GM23248 (cell line): ENCODE data around the gene POGK. TPM values are rescaled to one million over a fixed set of nuclear protein-coding genes. Genes with fewer than 3 reads are reported as not detected.
A peak's percentile ranks its signal among the peaks of the same experiment; 100 is the strongest.

ENCODE experiments used
- DNase-seq: peaks from one replicate; pipeline ENCODE4 v3.0.0-alpha.2; 2015
- H2AFZ ChIP-seq: fragments of 200-600 bp; sonication (generic); 2 replicates; pipeline ENCODE4 v1.6.1; 2016; ENCODE audit warnings: antibody characterized with exemption
- H3F3A ChIP-seq: fragments of 200-600 bp; sonication (generic); 2 replicates; pipeline ENCODE4 v1.6.1; 2016; ENCODE audit warnings: mild to moderate bottlenecking, antibody characterized with exemption, mixed run types; ENCODE audit not compliant: insufficient read depth
- H3K27ac ChIP-seq: fragments of 200-600 bp; sonication (generic); 2 replicates; pipeline ENCODE4 v1.5.1; 2016; ENCODE audit warnings: mild to moderate bottlenecking
- H3K27me3 ChIP-seq: fragments of 200-600 bp; sonication (generic); replicated peaks from 2 replicates; pipeline ENCODE4 v1.6.1; 2016; ENCODE audit warnings: mild to moderate bottlenecking; ENCODE audit not compliant: insufficient read depth
- H3K36me3 ChIP-seq: fragments of 200-600 bp; sonication (generic); 2 replicates; pipeline ENCODE4 v1.6.1; 2016; ENCODE audit warnings: low read depth, mild to moderate bottlenecking
- H3K4me1 ChIP-seq: fragments of 200-600 bp; sonication (generic); 2 replicates; pipeline ENCODE4 v1.6.1; 2016; ENCODE audit warnings: mild to moderate bottlenecking; ENCODE audit not compliant: insufficient read depth
- H3K4me2 ChIP-seq: fragments of 200-600 bp; sonication (generic); one replicate; pipeline ENCODE4 v1.6.1; 2016; ENCODE audit warnings: mild to moderate bottlenecking; ENCODE audit not compliant: unreplicated experiment
- H3K4me3 ChIP-seq: fragments of 200-600 bp; sonication (generic); 2 replicates; pipeline ENCODE4 v1.5.1; 2016; ENCODE audit warnings: mild to moderate bottlenecking
- H3K79me2 ChIP-seq: fragments of 200-600 bp; sonication (generic); 2 replicates; pipeline ENCODE4 v1.6.1; 2016; ENCODE audit warnings: mild to moderate bottlenecking; ENCODE audit not compliant: insufficient read depth
- H3K9ac ChIP-seq: fragments of 200-600 bp; sonication (generic); 2 replicates; pipeline ENCODE4 v1.6.1; 2016; ENCODE audit warnings: mild to moderate bottlenecking
- H3K9me2 ChIP-seq: fragments of 200-600 bp; sonication (generic); 2 replicates; pipeline ENCODE4 v1.6.1; 2016; ENCODE audit warnings: mixed run types, mild to moderate bottlenecking, moderate library complexity; ENCODE audit not compliant: insufficient read depth
- H3K9me3 ChIP-seq: fragments of 200-600 bp; sonication (generic); one replicate; pipeline ENCODE4 v1.6.1; 2017; ENCODE audit warnings: low read depth
- H4K20me1 ChIP-seq: fragments of 200-600 bp; sonication (generic); 2 replicates; pipeline ENCODE4 v1.6.0; 2016; ENCODE audit not compliant: insufficient read depth
- EZH2 ChIP-seq: fragments of 200-600 bp; sonication (generic); IDR thresholded peaks from 2 replicates; pipeline ENCODE4 v1.6.1; 2018; ENCODE audit warnings: antibody characterized with exemption, mild to moderate bottlenecking; ENCODE audit not compliant: insufficient read depth, poor library complexity, severe bottlenecking
- EZH2phosphoT487 ChIP-seq: fragments of 200-600 bp; sonication (generic); IDR thresholded peaks from 2 replicates; pipeline ENCODE4 v1.6.1; 2018; ENCODE audit warnings: antibody characterized with exemption, moderate library complexity, mild to moderate bottlenecking, low read depth; ENCODE audit not compliant: insufficient read depth
- WGBS, 2 experiments: methylation state at CpG; one replicate each; pipeline ENCODE4 v1.1.6; 2015 to 2017; ENCODE audit warnings: low lambda C conversion rate in 2 of 2, low coverage in 1 of 2; ENCODE audit errors: missing lambda C conversion rate in 2 of 2; 5-methylcytosine and 5-hydroxymethylcytosine counted together
- in situ Hi-C: fragments of 300-500 bp; cut with MboI; formaldehyde crosslinking; loops from 2 replicates; pipeline ENCODE4 v1.15.0; 2020
- polyA plus RNA-seq: library from polyadenylated mRNA; unstranded; fragments of >200 nt; fragmentation: Nextera tagmentation; extraction: Ambion mirVana; gene quantifications from 2 replicates; pipeline ENCODE4 v1.2.1, GENCODE V29; 2016
- total RNA-seq: library from RNA; depleted of rRNA; stranded (reverse); fragments of >200 nt; shearing (Covaris generic); gene quantifications from 2 replicates; pipeline ENCODE4 v1.2.3, GENCODE V29; 2014; rRNA removed

Gene POGK
- total and polyA plus RNA-seq, 2 experiments from 2014 or later: 10.6 to 26.9 TPM

GRCh38 chr1:166905136-166905535, 65.9 kb downstream of the POGK start:
- Histone ChIP-seq H3K36me3 (no peaks in the 10 kb centered on the region), H3K4me1 (peaks cover 6% of the 10 kb centered on the region; the same call in 1 of the 2 replicates), H3K9me2 (no peaks in the 10 kb centered on the region), H3K27ac (no peak overlapping the region), H3K27me3 (no peaks in the 10 kb centered on the region), H3K4me3 (no peak overlapping the region), H3K79me2 (no peaks in the 10 kb centered on the region), H2AFZ (no peak overlapping the region), H3K4me2 (no peak overlapping the region), H3K9ac (no peak overlapping the region), H4K20me1 (no peaks in the 10 kb centered on the region), H3F3A (0 out of 2 replicates have a peak, but pooled peaks cover 7% of the 10 kb centered on the region), H3K9me3 (no peaks in the 10 kb centered on the region)
- 13 to 14% methylated on average over 2 of the region's 2 CpGs for WGBS, 2 experiments
- DNase-seq: peak; percentile 17
- in situ Hi-C loops: no loop called here
- TF ChIP-seq EZH2phosphoT487 (no peak), EZH2 (no peak)

- Histone ChIP-seq H3K27ac (no peak overlapping the region), H3K9me3 (no peaks in the 10 kb centered on the region), H4K20me1 (no peaks in the 10 kb centered on the region), H3K36me3 (no peaks in the 10 kb centered on the region), H3F3A (0 out of 2 replicates have a peak, but pooled peaks cover 7% of the 10 kb centered on the region), H3K4me1 (peaks cover 6% of the 10 kb centered on the region; the same call in 1 of the 2 replicates), H3K79me2 (no peaks in the 10 kb centered on the region), H3K9me2 (no peaks in the 10 kb centered on the region), H3K4me2 (no peak overlapping the region), H3K27me3 (no peaks in the 10 kb centered on the region), H3K9ac (no peak overlapping the region), H3K4me3 (no peak overlapping the region), H2AFZ (no peak overlapping the region)
- in situ Hi-C loops: no loop called here
- peak; percentile 46 for DNase-seq
- WGBS, 2 experiments: 45 to 47% methylated on average over 3 of the region's 3 CpGs
- TF ChIP-seq EZH2 (no peak), EZH2phosphoT487 (no peak)
These were observed 66.6 kb downstream of the POGK start for GRCh38 chr1:166905900-166906299.

Other genes starting within 250 kb of the POGK start
- gene TADA1, start 36.8 kb downstream of the POGK start, total RNA-seq: 6.2 and 7.0 TPM in 2 replicates
- gene TADA1, start 36.8 kb downstream of the POGK start, polyA plus RNA-seq: 9.4 and 9.9 TPM in 2 replicates
- not detected in 2 replicates for gene ILDR2, start 136.1 kb downstream of the POGK start, total RNA-seq
- gene ILDR2, start 136.1 kb downstream of the POGK start, polyA plus RNA-seq: not detected in 2 replicates
- not detected in 2 replicates for gene MAEL, start 149.8 kb downstream of the POGK start, total RNA-seq
- not detected in 2 replicates for gene MAEL, start 149.8 kb downstream of the POGK start, polyA plus RNA-seq